Measurements from ENCODE around the gene LTBP1.

DNA sequence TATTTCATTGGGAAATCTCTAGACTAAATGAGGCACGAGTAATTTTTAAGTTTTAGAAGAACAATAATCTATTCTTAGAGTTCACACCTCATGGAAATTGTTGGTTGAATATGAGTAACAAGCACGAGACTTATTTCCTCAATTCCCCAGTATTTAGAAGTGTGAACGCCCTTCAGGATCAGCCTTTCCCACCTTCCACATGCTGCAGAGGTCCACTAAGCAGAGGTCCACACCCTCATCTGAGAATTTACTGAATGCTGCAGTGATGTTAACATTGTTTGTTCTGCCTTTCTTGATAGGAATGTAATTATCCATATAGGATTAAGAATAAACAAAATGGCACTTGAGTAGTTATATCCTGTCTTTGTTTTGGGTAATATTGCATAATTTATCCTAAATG is 41.8 kb downstream of the LTBP1 start:
- TF ChIP-seq, protein P1, sequence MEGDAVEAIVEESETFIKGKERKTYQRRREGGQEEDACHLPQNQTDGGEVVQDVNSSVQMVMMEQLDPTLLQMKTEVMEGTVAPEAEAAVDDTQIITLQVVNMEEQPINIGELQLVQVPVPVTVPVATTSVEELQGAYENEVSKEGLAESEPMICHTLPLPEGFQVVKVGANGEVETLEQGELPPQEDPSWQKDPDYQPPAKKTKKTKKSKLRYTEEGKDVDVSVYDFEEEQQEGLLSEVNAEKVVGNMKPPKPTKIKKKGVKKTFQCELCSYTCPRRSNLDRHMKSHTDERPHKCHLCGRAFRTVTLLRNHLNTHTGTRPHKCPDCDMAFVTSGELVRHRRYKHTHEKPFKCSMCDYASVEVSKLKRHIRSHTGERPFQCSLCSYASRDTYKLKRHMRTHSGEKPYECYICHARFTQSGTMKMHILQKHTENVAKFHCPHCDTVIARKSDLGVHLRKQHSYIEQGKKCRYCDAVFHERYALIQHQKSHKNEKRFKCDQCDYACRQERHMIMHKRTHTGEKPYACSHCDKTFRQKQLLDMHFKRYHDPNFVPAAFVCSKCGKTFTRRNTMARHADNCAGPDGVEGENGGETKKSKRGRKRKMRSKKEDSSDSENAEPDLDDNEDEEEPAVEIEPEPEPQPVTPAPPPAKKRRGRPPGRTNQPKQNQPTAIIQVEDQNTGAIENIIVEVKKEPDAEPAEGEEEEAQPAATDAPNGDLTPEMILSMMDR (conservative IDR thresholded peaks at IDR 0.05 in 1 of 2, IDR thresholded peaks at IDR 0.05 in 1 of 2; ENCODE audit: extremely low read depth in 1 of 2, insufficient read depth in 1 of 2, low read depth in 1 of 2, low read length in 2 of 2) = no peak
- TF ChIP-seq EZH2 (IDR thresholded peaks at IDR 0.05; ENCODE audit: borderline replicate concordance, low read length) = no peak
